ENCODE data around the gene KRTAP19-2. TPM values are rescaled to one million over a fixed set of nuclear protein-coding genes. Genes with fewer than 3 reads are reported as not detected.

Gene KRTAP19-2
- total RNA-seq = not detected in 2 replicates

GRCh38 chr21:30487336-30487735 is at the start of gene KRTAP19-2:
Gene KRTAP19-2, minus strand, starts transcription at chr21:30487436. Its CDS starts 88 bp downstream, at chr21:30487348.

GRCh38 chr21:30502041-30502440 is 14.8 kb upstream of the KRTAP19-2 start, which contains the start of gene KRTAP19-5:
Gene KRTAP19-5, minus strand, starts transcription at chr21:30502141. Its CDS starts 51 bp downstream, at chr21:30502090.

GRCh38 chr21:30497065-30497464 is 9.8 kb upstream of the KRTAP19-2 start, which contains the start of gene KRTAP19-4:
Gene KRTAP19-4, minus strand, starts transcription at chr21:30497165. Its CDS starts 55 bp downstream, at chr21:30497110.

GRCh38 chr21:30491963-30492428 is 4.8 kb upstream of the KRTAP19-2 start, which contains the start of gene KRTAP19-3:
Gene KRTAP19-3, minus strand, starts transcription at chr21:30492013. Its CDS starts 56 bp downstream, at chr21:30491957.

GRCh38 chr21:30480145-30480544 is 7.1 kb downstream of the KRTAP19-2 start, which contains the start of gene KRTAP19-1:
Gene KRTAP19-1, minus strand, starts transcription at chr21:30480367. Its CDS starts 50 bp downstream, at chr21:30480317.

GRCh38 chr21:30439975-30440374 is 47.3 kb downstream of the KRTAP19-2 start, which contains the start of gene KRTAP15-1:
Gene KRTAP15-1, plus strand, starts transcription at chr21:30440275. Its CDS starts 53 bp downstream, at chr21:30440328.

Other genes with a start within 250 kb of the KRTAP19-2 start
- not detected in 2 replicates for gene KRTAP24-1, start 204.5 kb downstream of the KRTAP19-2 start, total RNA-seq
- not detected in 2 replicates for gene KRTAP25-1, start 197.9 kb downstream of the KRTAP19-2 start, total RNA-seq
- not detected in 2 replicates for gene KRTAP26-1, start 167.1 kb downstream of the KRTAP19-2 start, total RNA-seq
- not detected in 2 replicates for gene KRTAP27-1, start 149.7 kb downstream of the KRTAP19-2 start, total RNA-seq
- gene KRTAP23-1, start 138.8 kb downstream of the KRTAP19-2 start, total RNA-seq = not detected in 2 replicates
- gene KRTAP13-2, start 115.2 kb downstream of the KRTAP19-2 start, total RNA-seq = not detected in 2 replicates
- gene KRTAP13-1, start 91.4 kb downstream of the KRTAP19-2 start, total RNA-seq = not detected in 2 replicates
- not detected in 2 replicates for gene KRTAP13-3, start 61.5 kb downstream of the KRTAP19-2 start, total RNA-seq
- gene KRTAP13-4, start 57.2 kb downstream of the KRTAP19-2 start, total RNA-seq = not detected in 2 replicates
- gene KRTAP15-1, start 47.2 kb downstream of the KRTAP19-2 start, total RNA-seq = not detected in 2 replicates
- gene KRTAP19-1, start 7.1 kb downstream of the KRTAP19-2 start, total RNA-seq = not detected in 2 replicates
- not detected in 2 replicates for gene KRTAP19-3, start 4.6 kb upstream of the KRTAP19-2 start, total RNA-seq
- gene KRTAP19-4, start 9.7 kb upstream of the KRTAP19-2 start, total RNA-seq = not detected in 2 replicates
- not detected in 2 replicates for gene KRTAP19-5, start 14.7 kb upstream of the KRTAP19-2 start, total RNA-seq
- gene KRTAP19-6, start 54.4 kb upstream of the KRTAP19-2 start, total RNA-seq = not detected in 2 replicates
- gene KRTAP19-7, start 73.9 kb upstream of the KRTAP19-2 start, total RNA-seq = not detected in 2 replicates
- not detected in 2 replicates for gene KRTAP22-2, start 103.0 kb upstream of the KRTAP19-2 start, total RNA-seq
- gene KRTAP6-3, start 105.0 kb upstream of the KRTAP19-2 start, total RNA-seq = not detected in 2 replicates
- not detected in 2 replicates for gene KRTAP6-2, start 111.5 kb upstream of the KRTAP19-2 start, total RNA-seq
- gene KRTAP22-1, start 113.7 kb upstream of the KRTAP19-2 start, total RNA-seq = not detected in 2 replicates
- not detected in 2 replicates for gene KRTAP6-1, start 126.5 kb upstream of the KRTAP19-2 start, total RNA-seq
- gene KRTAP20-1, start 129.0 kb upstream of the KRTAP19-2 start, total RNA-seq = not detected in 2 replicates
- not detected in 2 replicates for gene KRTAP20-4, start 133.2 kb upstream of the KRTAP19-2 start, total RNA-seq
- not detected in 2 replicates for gene KRTAP20-2, start 147.8 kb upstream of the KRTAP19-2 start, total RNA-seq
- not detected in 2 replicates for gene KRTAP20-3, start 155.4 kb upstream of the KRTAP19-2 start, total RNA-seq
- gene KRTAP21-3, start 231.3 kb upstream of the KRTAP19-2 start, total RNA-seq = not detected in 2 replicates